NCI-H2227 (cell line): ENCODE measurements around the gene PRPF38A.

Experiments used
- DNase-seq: peaks from one replicate; lab custom pipeline; 2025; ENCODE audit not compliant: unreplicated experiment; lab: John Stamatoyannopoulos, UW

Gene PRPF38A

GRCh38 chr1:52460694-52461093 lies 56.3 kb downstream of the PRPF38A start:
- DNase-seq = no peak

GRCh38 chr1:52461821-52462220 lies 57.4 kb downstream of the PRPF38A start:
- no peak for DNase-seq

GRCh38 chr1:52463891-52464290 lies 59.5 kb downstream of the PRPF38A start:
- DNase-seq = no peak

GRCh38 chr1:52469108-52469507 lies 64.7 kb downstream of the PRPF38A start:
- no peak for DNase-seq
